Measurements from ENCODE around the gene ADRA2C.

GRCh38 chr4:3722446-3723231 is 43.5 kb upstream of the ADRA2C start:
- TF ChIP-seq, protein P1, sequence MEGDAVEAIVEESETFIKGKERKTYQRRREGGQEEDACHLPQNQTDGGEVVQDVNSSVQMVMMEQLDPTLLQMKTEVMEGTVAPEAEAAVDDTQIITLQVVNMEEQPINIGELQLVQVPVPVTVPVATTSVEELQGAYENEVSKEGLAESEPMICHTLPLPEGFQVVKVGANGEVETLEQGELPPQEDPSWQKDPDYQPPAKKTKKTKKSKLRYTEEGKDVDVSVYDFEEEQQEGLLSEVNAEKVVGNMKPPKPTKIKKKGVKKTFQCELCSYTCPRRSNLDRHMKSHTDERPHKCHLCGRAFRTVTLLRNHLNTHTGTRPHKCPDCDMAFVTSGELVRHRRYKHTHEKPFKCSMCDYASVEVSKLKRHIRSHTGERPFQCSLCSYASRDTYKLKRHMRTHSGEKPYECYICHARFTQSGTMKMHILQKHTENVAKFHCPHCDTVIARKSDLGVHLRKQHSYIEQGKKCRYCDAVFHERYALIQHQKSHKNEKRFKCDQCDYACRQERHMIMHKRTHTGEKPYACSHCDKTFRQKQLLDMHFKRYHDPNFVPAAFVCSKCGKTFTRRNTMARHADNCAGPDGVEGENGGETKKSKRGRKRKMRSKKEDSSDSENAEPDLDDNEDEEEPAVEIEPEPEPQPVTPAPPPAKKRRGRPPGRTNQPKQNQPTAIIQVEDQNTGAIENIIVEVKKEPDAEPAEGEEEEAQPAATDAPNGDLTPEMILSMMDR (IDR thresholded peaks at IDR 0.05; ENCODE audit: low read length), result no peak
- no peak for TF ChIP-seq EZH2 (IDR thresholded peaks at IDR 0.05; ENCODE audit: borderline replicate concordance, low read length)

All from OCI-LY1 (cell line).